ENCODE data around the gene UBXN6.

UBXN6 gene

GRCh38 chr19:4454747-4455718 lies 2.6 kb downstream of the UBXN6 start:
- H3K4me3 ChIP-seq (ENCODE audit: low read depth, low read length): peak overlapping the region; percentile 91

DNA sequence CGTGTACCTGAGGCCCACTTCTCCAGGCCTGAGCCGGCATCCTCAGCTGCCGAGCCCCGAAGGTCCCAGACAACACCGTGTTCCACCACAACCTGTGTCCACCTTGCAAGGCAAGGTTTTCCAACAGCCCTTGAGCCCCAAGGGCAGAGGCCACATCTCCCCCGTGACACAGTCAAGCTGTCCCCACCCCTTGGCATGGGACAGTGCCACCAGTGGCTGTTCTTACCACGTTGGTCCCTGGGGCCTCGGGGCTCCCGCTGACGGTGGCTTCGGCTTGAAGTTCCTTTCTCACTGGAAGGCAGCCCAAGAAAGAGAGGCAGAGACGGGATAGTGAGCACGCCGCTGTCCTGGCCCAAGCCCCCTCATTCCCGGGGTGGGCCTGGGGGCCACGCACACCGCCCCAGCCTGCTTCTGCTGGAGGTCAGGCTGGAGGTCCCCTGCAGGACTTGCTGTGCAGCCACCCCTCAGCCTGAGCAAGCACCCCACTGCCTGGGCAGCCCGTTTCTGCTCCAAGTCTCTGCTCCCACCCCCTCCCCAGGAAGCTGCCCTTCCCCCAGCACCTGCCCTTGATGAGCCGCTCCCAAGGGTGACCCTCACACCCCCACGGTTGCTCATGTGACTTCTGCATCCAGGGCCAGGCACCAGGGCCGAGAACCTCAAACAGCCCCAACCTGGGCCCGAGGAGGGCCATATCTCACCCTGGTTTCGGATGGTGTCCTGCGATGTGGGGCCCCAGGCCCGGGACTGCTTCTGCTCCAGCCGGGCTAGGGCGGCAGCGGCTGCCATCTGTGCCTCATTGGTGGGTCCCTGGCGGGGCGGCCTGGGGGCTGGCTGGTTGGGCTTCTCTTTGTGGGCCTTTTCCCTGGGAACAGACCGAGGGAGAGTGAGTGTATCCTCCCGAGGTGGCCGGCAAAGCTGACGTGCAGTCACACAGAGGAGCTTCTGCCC lies 4.1 kb downstream of the UBXN6 start:
- TF ChIP-seq, protein P1, sequence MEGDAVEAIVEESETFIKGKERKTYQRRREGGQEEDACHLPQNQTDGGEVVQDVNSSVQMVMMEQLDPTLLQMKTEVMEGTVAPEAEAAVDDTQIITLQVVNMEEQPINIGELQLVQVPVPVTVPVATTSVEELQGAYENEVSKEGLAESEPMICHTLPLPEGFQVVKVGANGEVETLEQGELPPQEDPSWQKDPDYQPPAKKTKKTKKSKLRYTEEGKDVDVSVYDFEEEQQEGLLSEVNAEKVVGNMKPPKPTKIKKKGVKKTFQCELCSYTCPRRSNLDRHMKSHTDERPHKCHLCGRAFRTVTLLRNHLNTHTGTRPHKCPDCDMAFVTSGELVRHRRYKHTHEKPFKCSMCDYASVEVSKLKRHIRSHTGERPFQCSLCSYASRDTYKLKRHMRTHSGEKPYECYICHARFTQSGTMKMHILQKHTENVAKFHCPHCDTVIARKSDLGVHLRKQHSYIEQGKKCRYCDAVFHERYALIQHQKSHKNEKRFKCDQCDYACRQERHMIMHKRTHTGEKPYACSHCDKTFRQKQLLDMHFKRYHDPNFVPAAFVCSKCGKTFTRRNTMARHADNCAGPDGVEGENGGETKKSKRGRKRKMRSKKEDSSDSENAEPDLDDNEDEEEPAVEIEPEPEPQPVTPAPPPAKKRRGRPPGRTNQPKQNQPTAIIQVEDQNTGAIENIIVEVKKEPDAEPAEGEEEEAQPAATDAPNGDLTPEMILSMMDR (IDR thresholded peaks at IDR 0.05; ENCODE audit: low read depth, low read length): no peak
- no peak overlapping the region for H3K4me3 ChIP-seq (ENCODE audit: low read depth, low read length)

More at GRCh38 chr19:4454747-4455718, 2.6 kb downstream of the UBXN6 start:
- TF ChIP-seq, protein P1 (IDR thresholded peaks at IDR 0.05; ENCODE audit: low read depth, low read length): no peak

DNA sequence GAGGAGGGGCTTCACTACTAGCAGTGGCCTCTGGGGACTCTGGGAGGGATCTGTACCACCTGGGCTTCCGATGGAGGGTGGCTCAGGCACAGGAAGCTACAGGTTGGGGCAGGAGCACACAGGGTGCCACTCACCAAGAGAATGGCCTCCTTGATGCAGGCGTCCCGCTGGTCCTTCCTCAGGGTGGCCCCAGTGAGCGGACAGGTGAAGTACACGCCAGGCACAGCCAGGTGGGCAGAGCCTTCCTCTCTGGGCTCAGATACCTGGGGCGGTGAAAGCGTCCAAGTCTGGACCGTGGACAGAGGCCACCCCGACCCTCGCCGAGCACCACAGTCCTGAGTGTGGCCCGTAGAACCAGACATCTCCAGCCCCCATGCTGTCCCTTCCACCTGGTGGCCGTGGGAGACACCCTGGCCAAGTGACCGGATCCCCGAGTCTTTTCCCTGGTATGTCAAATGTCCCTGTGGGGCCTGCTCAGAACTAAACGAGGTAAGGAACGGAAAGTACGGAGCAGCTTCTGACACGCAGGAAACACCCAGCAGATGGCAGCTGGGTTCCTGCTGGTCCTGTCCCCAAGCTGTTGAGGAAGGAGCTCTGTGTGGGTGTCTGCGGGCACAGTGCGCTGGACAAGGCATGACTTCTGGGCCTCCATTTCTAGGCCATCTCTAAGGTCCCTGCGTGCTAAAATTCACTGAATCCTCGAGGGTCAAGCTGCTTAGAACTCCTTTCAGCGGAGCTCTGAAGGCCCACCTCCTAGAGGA lies 5.2 kb downstream of the UBXN6 start:
- TF ChIP-seq, protein P1 (IDR thresholded peaks at IDR 0.05; ENCODE audit: low read depth, low read length): no peak
- H3K4me3 ChIP-seq (ENCODE audit: low read depth, low read length): no peak overlapping the region

DNA sequence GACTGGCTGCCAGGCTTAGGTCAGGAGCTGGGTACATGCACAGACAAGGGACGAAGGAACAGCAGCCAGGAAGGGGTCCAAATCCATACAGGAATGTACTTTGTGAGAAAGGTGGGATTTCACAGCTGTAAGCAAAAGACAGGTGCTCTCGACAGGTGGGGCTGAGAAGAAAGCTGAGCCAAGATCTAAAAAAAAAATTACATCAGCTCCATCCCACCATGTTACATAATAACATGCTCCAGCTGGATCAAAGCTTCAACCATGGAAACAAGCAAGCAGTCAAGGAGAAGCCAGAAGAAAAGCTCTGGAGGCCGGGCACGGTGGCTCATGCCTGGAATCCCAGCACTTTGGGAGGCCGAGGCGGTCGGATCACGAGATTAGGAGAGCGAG lies 8.0 kb downstream of the UBXN6 start:
- TF ChIP-seq, protein P1 (IDR thresholded peaks at IDR 0.05; ENCODE audit: low read depth, low read length): no peak
- H3K4me3 ChIP-seq (ENCODE audit: low read depth, low read length): no peak overlapping the region

- no peak overlapping the region for H3K4me3 ChIP-seq (ENCODE audit: low read depth, low read length)
- TF ChIP-seq, protein P1 (IDR thresholded peaks at IDR 0.05; ENCODE audit: low read depth, low read length): no peak
Measured at GRCh38 chr19:4449022-4449638, 8.5 kb downstream of the UBXN6 start.

- TF ChIP-seq, protein P1 (IDR thresholded peaks at IDR 0.05; ENCODE audit: low read depth, low read length): no peak
- no peak overlapping the region for H3K4me3 ChIP-seq (ENCODE audit: low read depth, low read length)
Measured at GRCh38 chr19:4448147-4448985, 9.2 kb downstream of the UBXN6 start.

All from WI38 (cell line).